NOMO-1 (cell line): ENCODE measurements around the gene IKZF1.
"Not testable (repeated sequence)": the region's sequence is repeated elsewhere in the genome, so short reads cannot be mapped to it uniquely, and the experiment has no call there.

Source experiments
- DNase-seq, 2 experiments: peaks; one replicate each; lab custom pipeline; 2025; ENCODE audit not compliant: unreplicated experiment in 2 of 2; lab: John Stamatoyannopoulos, UW

IKZF1 gene

DNA sequence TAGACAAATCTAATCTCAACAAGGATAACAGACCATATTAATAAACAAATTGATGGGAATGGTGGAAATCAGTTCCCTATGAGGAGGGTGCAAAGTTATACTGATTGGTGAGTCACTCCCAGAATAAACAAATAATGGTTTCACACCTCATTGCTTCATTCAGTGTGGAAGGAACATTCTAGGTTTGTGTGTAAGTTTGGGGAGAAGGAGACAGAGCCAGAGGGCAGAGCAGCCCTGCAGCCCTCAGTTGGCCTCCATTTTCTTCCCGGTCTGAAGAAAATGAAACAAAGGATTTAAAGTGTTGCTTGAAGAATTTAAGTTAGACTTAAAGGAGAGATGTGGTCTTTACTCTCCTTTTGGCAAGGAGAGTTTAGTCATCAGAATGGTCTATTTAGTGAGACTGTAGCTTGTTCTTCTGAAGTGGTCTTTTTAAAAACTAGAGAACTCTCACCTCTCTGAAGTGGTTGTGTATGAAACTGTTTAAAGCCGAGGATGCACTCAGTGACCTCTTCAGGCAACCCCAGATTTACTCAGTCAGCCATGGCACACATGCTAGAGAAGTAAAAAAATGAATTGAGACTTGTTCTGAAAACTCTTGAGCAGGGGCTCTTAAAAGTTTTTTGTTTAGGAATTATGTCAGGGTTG lies 27.2 kb downstream of the IKZF1 start:
- no peak for DNase-seq

DNA sequence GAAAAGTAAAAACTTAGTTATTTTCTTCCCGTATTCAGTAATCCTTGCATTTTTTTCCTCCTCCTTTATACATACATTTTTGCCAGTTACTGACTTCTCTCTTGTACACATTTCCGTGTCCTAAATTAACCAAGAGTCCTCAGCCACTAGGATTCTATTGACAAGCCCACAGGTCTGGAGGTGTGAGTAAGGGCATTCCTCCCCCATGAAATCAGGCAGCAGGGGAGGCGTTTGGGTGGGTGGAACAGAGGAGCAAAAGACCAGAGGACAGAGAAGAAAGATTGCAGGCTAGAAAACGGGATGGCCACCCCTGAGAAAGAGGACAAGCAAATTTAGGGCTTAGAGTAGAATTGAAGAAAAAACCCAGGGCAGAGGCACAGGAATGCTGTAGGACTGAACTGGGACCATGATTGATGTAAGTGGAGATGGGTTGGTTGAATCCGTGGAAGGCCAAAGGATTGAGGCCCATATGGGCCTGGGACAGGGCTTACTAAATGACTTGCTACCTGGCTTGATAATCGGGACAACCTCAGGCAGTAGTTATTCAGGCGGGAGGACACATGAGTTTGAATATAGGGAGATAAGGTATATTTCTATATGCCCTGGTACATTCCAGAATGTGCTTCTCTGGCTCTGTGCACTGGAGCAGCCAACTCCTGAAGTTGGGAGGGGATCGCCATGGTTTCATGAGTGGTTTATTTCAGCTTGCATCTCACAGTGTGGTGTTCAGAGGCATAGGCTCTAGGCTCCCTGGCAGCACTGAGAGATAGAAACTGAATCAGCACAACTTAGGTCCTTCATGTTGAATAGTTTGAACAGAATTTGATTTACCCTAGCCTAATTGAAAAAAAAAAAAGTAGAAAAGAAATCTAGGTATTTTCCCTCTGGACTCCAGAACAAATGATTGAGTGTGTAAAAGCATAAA lies 28.0 kb downstream of the IKZF1 start:
- no peak for DNase-seq

DNA sequence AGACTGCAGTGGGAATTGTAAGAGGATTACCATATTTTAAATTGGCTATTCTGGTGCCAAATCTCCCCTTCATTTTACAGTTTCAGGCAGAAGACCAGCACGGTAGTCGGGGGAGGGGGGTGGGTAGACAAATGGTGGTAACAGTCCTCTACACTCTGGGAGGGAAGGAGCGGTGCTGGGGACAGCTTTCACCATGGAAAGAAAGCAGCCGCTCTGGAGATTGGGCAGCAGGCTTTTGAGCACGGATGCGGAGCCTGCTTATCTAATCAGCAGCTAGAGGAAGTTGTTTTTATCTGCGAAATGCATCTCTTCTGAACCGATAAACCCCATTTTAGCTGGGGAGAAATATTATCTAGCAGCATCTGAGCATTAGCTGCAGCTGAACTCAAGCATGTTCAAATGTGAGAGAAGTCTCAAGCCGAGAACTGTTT lies 28.7 kb downstream of the IKZF1 start:
- no peak for DNase-seq

DNA sequence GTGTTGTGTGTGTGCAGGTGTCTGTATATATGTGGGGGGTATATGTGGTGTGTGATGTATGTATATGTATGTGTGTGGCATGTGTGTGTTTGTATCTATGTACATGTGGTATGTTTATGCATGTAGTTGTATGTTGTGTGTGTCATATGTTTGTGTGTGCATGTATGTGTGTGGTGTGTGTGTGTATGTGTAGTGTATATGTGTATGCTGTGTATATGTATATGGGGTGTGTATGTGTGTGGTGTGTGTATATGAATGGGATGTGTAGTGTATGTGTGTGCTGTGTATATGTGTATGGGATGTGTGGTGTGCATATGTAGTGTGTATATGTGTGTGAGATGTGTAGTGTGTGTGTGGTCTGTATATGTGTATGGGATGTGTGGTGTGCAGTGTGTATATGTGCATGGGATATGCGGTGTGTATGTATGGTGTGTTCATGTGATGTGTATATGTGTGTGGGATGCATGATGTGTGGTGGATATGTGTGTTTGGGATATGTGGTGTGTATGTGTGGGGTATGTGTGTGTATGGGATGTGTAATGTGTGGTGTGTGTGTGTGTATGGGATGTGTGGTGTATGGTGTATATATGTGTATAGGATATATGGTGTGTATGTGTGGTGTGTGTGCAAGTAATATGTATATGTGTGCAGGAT lies 30.0 kb downstream of the IKZF1 start:
- no peak for DNase-seq

DNA sequence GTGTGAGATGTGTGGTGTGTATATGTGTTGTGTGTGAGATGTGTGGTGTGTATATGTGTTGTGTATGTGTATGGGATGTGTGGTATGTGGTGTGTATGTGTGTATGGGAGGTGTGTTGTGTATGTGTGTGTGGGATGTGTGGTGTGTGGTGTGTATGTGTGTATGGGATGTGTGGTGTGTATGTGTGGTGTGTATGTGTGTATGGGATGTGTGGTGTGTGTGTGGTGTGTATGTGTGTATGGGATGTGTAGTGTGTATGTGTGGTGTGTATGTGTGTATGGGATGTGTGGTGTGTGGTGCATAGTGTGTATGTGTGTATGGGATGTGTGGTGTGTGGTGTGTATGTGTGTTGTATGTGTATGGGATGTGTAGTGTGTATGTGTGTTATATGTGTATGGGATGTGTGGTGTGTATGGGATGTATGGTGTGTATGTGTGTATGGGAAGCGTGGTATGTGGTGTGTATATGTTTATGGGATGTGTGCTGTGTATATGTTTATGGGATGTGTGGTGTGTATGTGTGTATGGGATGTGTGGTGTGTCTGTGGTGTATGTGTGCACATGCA lies 30.8 kb downstream of the IKZF1 start:
- DNase-seq = no peak

DNA sequence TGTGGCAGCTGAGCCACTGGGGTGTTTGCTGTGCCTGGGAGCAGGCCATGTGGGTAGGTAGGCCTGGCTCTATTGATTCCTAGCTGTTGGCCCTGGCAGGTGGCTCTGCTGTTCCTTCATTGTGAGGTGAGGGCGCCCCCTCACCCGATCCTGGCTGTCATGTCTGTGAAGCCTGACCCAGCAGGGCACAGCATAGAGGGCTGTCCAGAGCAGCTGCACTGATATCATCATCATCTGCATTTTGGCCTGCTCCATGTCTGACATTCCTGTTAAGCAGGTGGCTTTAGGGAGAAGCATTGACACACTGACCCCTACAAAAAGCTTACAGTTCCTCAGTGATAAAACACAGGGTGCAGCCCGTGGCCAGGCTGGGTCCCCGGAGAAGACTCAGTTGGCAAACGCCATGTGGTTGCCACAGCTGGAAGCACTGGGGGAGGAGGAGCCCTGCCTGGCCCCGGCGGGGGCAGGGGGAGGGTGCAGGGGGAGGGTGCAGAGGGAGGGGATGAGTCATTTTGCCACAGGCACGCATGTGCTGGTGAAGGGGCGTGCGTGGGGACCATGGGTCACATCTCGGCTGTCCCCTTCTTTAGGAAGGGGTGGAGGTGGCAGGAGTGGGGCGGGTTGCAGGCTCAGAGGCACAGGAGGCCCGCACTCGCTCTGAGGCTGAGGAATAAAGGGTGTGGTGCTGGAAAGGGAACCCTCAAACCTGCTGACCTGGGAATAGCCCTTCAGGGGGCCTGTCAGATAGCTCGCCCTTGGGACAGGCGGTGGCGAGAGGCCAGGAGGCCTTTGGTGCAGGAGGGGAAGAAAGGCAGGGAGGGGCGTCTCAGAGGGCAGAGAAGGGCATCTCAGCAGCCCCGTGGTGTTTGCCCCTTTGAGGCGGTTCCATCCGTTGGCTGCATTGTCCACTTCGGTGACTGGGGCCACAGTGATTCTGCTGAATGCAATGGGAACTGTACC lies 31.6 kb downstream of the IKZF1 start:
- DNase-seq = no peak

DNA sequence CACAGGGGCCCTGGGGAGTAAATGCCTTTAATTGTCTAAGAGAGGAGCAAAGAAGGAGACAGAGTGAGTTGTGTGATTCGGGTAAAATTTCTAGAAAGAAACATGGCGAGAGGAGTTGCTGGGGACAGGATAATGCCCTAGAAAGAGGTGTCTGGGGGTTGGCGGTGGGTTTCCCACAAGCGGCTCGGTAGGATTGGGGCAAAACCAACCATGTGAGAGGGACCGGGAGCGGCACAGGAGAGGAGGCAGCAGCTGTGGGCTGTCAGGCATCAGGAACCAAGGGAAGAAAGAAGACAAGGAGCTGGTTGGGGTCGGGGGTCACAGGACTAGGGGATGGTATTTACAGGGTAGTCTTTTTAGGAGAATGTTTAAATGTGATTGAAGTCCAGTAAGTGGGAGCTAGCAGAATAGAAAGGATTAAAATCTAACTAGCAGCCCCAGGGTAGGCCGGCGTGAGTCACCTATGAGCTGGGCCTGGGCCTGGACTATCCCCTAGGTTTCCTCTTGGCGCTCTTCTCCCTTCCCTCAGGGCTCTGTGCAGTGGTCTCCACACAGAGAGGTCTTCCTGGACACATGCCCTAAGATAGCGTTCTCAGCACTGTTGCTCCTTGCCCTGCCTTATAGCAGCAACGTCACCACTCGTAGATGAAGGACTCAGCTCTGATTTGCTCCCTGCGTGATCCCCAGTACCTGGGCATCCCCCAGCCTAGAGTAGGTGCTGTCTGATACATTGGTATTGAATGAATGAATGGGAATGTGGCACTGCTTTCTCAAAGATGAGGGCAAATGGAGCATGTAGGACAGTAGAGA lies 32.6 kb downstream of the IKZF1 start:
- no peak for DNase-seq

DNA sequence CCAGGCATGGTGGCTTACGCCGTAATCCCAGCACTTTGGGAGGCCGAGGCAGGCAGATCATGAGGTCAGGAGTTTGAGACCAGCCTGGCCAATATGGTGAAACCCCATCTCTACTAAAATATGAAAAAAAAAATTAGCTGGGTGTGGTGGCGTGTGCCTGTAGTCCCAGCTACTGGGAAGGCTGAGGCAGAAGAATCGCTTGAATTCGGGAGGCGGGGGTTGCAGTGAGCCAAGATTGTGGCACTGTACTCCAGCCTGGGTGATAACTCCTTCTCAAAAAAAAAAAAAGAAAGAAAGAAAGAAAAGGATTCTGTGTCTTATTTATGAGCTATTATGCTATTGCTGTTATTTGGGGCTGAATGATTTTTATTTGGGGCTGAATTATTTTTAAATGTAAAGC lies 35.0 kb downstream of the IKZF1 start:
- not testable (repeated sequence) for DNase-seq

DNA sequence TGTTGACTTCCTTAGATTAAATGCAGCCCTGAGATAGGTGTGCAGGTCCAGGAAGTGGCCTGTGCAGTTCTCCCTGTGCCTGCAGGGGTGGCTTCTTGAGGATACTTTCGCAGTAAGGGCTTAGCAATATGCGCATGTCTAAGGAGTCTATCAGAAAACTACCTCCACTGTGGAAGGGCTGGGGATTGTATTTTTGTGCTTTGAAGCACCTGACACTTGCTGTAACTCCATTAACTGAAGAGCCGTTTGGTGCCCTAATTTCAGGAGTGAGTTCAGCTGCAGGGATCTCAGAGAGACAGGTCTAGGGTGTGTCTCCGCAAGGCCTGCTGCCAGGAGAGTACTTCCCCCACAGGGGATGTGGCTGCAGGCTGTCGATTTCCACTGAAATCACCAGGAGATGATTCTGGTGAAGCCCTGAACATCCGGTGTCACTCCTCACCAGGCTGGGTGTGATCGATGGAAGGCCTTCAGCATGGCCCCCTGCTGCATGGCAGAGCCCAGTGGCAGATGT lies 35.5 kb downstream of the IKZF1 start:
- DNase-seq = no peak

DNA sequence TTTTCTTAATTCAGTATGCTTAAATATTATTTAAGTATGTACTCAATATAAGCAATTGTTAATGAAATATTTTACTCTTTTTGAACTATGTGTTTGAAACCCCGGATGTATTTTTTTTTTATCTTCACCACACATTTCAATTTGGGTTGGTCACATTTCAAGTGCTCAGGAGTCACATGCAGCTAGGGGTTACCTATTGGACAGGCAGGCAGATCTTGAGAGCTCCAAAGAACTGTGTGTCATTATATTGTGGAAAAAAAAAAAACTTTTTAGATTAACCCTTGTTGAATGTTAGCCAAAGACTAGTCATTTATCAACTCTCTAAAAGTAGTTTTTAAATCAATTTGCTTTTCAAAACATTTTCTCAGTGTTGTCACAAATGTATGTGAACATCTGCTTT lies 37.2 kb downstream of the IKZF1 start:
- DNase-seq = no peak

DNA sequence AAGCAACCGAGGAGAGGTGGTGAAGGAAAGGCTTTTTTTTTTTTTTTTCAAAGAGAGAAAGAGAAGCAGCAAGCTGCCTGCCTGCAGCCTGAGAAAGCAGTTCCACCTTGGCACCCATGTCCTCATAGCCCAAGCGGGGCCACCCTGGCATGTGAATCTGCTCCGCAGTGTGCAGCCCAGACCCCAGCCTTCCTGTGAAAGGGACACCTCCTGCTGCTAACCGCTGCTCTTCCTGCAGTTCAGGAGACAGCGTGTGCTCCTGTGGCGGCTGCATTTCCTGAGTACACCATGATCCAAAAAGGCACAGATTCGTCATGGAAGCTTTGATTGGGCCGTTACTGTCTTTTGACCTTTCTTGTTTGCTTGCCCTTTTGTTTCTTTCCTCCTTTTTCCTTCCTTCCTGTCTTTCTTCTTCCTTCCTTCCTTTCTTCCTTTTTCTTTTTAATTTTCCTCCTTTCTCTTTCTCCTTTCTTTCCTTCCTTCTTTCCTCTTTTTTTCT lies 38.1 kb downstream of the IKZF1 start:
- no peak for DNase-seq

DNA sequence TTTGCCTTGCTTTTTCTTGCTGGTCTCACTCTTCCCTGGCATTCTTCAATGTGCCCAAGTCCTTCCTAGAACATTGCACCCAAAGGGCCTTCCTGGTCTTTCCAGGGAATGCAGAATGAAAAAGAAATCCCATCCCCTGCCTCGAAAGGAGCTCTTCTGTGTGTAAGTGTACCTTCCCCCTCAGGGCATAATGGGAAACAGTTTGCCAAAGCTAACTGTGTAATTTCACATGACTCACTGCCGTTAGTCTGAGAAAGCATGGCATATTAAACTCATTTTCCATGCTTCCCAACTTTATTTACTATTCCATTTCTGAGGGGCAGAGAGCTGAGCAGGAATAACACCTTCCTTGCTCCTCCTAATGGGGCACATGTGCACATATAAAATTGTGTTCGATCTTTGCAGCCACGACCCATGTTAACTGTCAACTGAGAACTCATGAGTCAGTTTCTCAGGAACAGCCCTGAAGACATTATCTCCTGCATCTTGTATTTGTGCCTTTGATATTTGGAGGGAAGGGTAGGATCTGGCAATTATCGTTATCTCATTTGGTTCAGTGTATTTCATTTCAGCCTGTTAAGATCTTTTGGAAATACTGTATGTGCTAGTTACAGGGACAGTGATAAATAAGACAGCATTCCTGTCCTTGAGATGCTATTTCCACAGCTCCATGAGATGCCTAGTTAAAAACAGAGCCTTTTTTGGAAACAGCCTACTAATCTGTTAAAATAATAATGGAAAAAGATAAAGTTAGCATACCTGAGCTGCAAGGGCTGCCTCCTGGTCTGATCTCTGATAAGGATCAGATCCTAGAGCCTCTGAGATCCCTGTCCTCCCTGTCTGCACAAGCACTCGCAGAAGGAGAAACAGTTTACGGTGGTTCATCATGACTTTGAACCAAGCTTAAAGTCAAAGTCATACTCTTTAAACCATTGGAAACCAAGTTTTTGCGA lies 42.3 kb downstream of the IKZF1 start:
- no peak for DNase-seq

DNA sequence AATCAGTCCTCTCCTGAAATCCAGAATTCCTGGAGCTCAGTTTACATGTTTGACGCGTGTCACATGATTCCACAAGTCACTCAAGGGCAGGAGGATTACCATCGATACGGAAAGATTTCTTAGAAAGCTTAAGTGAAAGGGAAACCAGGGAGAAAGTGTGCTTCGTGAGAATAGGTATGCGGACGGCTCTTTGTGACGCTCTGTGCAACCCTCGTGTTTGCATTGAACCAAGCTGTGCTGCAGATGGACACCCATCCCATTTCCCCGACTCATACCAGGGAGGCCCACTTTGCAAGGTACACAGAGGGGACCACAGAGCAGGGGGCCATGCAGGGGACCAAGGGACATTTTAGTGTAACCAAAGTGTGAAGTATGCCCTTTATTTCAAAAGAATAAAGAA lies 43.2 kb downstream of the IKZF1 start:
- DNase-seq = no peak

DNA sequence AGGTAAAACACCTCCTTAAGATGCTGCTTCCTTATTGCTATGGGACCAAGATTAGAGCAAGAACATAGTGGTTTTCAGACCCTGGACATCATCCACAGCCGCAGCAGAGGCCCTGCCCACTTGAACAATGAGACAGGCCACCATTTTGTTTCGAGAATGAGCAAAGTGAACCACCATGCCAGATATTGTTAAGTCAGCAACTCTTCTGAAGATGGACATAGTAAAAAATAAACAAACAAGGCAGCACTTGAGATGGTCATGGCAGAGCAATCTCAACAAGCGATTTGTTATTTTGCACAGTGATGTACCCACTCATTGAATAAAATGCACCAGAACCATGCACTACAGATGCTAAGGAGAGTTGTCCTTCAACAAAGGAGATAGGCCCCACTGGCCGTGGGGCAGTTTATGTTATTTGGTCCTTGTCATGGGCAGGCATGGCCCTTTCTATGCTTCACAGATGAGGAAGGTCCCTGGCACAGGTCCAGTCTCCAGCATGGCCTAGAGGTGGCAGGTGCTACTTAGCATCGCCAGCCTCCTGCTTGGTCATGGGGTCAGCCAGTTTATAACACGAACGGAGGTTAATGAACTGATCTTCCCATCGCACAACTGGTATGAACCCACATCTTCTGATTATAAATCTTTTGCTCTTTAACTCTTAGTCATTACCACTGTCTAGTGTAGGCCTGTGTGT lies 44.1 kb downstream of the IKZF1 start:
- no peak for DNase-seq

DNA sequence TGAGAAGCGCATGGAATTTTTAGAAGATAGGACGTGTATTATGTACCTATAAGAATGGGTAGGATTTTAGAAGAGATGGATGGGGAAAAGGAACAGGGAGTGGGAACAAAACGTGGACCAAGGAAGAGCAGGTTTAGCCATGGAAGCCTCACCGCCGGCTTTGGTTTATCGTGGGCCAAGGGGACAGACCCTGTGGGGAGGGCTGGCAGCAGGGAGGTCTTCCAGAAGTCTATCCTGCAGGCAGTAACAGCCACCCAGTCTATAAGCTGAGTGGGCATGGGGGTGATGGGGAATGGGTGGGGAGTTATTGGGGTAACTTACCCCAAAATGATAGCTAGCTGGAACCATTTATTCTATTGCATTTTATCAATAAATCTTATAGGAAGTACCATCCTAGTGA lies 44.9 kb downstream of the IKZF1 start:
- no peak for DNase-seq

DNA sequence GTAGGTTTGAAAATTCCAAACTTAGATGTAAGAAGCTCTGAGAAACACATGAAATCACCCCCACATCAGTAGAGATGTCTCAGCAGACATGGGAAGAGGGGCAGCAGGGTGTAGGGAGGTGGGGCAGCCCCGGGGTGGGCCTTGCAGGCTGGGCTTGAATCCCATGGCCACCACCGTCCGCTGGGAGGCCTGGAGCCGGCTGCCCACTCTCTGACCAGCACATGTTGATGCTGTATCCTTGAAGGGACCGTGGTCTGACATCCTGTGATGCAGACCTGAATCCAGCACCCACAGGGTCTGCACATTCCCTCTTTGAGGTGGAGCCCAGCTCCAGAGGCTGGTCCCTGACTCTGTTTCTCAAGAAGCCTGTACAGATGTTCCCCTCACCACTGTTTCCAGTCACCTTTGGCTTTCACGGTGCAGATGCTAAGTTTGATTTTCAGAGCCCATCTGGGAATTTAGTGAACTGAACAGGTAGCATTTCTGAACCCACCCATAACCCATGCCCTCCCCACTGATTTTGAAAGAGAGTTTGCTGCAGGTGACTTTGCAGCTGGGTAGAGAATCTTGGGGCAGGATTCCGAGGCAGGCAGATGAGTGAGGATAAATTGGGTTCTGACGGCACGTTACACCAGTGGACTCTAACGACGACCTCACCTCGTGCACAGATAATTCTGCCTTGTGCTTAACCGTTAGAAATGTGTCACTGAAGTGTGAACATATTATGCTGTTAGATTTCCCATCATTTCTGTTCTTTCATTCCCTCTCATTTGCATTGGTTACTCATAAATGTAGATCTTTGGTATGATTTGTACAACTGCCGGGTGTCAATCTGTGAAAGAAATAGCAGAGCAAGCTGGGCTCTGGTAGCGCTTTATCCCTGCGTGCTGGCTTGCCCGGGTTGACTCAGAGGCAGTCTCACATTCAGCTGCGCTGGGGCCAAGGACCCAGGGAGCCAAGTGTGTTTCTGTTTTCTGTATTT lies 45.7 kb downstream of the IKZF1 start:
- DNase-seq = no peak
